Stimulated activated naive CD4-positive, alpha-beta T cell treated with Interleukin-2 at 50 U/mL for 16 hours (primary cell): Measurements from ENCODE around the gene GRIK1.
"Not testable (repeated sequence)": the region's sequence is repeated elsewhere in the genome, so short reads cannot be mapped to it uniquely, and the experiment has no call there.

Experiments used
- DNase-seq: peaks from one replicate; lab custom pipeline; 2025; lab: John Stamatoyannopoulos, UW

GRIK1 gene

DNA sequence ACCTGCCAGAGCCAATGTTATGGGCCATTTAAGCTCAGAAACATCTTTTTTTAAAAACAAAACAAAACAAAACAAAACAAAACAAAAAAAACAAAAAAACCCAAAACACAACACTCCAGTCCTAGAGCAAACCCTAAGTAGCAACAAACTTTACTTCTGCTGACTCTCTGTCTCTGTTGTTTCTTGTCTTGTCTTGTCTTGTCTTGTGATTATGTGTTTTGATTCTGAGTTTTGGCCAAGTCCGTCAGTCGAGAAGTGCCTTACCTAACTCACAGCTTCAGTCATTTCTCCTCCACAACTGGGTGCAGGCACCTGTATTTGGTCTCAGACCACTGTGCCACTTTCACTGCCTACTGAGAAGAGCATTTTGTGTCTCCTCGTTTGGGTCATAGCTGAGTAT lies 333.2 kb downstream of the GRIK1 start:
- DNase-seq: no peak

DNA sequence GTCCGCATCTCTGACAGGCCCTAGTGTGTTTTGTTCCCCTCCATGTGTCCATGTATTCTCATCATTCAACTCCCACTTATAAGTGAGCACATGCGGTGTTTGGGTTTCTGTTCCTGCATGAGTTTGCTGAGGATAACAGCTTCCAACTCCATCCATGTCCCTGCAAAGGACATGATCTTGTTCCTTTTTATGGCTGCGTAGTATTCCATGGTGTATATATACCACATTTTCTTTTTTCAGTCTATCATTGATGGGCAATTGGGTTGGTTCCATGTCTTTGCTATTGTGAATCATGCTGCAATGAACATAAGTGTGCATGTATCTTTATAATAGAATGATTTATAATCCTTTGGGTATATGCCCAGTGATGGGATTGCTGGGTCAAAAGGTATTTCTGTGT lies 334.6 kb downstream of the GRIK1 start:
- DNase-seq: not testable (repeated sequence)

DNA sequence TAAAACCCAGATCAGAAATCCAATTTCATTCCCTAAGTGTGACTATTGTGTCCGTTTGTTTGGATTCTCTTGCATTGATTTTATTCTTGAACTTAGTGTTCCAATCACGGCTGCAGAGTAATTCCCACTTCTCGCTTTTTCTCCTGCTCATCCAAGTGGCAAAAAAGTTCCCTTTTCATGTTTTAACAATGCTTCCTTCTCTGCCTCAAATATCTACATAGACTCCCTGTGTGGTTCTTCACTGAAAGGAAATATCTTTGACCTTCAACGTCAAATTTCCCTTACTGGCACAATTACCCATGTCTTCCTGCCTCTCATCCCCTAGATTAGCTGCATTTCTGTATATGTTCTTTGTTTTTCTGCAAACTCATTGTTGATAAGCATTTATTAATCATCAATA lies 335.7 kb downstream of the GRIK1 start:
- no peak for DNase-seq

DNA sequence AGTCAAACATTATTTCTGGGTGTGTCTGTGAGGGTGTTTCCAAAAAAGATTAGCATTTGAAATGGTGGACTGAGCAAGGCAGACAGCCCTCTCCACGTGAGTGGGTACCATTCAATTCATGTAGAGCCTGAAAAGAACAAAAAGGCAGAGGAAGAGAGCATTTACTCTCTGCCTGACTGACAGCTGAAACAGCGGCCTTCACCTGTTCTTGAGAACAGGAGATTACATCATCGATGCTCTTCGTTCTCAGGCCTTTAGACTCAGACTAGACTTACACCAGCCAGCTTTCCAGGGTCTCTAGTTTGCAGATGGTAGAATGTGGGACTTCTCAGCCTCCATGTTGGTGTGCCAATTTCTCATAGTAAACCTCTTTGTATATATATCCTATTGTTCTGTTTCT lies 338.7 kb downstream of the GRIK1 start:
- DNase-seq: no peak

DNA sequence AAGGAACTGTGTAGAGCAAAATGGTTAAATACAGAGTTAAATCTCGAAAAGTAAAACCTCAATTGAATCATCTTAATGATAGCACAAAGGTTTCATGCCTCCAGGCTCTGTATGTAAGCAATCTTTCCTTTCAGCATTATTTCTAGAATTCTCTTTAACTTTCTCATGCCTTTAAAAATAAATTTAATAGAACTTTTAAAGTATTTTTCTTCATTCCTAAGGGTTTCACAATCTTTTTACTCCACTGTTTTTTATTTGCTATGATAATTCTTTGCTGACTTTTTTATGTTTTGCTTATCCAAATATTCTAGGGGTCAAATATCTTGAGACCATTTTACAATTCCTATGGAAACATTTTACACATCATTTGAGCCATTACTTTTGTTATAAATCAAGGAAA lies 353.1 kb downstream of the GRIK1 start:
- no peak for DNase-seq

DNA sequence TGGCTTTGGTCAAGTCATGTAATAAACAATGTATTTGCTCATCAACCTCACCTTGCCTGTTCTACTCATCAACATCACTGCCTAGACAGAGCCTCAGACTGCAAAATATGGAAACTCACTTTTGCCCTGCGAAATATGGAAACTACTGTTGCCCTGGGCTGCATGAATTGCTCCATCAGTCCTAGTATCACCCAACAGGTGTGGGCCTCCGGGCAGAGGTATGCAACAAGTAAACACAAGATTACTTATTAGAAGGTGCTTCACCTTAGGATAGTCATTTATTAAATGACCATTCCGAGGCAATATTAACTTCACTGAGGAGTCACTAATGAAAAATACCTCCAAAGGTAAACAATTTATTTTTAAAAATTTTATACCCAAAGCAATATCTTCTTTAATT lies 354.3 kb downstream of the GRIK1 start:
- DNase-seq: no peak

DNA sequence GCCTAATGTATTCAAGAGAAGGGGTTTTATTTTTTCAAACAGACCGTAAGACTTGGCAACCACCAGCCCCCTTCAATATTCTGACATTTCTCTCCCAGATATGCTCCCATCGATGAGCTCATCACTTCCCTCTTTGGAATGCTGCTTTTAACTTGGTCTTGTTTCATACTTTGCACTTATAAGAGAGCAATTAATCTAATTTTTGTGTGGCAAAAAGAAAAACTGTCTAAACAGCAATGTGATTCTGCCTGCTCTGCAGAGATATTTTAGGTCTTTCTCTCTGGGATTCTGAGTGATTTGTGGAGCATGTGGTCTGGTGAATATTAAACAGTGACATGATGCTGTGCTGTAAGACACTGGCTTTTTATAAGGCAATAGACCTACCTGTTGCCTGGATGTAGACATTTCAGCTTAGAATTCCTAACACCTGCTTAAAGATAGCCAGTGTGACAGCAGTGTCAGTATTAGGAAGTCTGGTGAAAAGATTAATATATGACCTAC lies 356.3 kb downstream of the GRIK1 start:
- DNase-seq: no peak

DNA sequence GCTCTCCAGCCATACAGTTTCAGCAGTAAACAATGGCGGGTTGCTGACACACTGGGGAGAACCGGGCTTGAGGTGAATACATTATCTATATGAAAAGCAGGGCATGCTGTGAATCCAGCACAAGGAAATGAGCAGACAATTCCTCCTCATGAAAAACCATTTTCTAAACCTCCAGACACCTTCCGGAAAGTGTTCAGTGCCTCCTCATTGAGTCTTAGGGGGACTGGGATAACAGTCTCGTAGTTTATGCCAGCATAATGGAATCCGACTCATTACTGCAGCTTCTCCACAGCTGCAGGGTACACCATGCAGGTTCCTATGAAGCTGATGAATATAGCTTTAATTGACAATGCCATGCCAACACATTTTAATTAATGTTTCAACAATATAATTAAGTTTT lies 356.9 kb downstream of the GRIK1 start:
- no peak for DNase-seq

DNA sequence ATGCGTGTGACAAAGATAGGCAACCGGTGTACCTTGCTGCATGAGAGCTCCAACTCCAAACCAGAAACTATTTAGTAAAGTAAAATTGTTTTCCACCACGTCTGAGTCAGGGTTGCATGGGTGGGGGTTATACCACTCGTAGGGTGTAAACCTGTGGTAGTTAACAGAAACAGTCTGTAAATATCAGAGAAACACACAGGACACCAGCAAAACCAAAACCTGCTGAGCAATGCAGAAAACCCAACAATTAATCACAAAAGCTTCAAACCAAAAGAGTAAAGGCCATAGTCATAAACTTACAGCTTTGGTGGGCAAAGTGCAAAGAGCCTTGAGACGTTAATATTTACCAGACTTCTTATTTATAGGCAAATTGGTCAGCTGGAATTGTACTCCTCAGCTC lies 358.4 kb downstream of the GRIK1 start:
- no peak for DNase-seq

DNA sequence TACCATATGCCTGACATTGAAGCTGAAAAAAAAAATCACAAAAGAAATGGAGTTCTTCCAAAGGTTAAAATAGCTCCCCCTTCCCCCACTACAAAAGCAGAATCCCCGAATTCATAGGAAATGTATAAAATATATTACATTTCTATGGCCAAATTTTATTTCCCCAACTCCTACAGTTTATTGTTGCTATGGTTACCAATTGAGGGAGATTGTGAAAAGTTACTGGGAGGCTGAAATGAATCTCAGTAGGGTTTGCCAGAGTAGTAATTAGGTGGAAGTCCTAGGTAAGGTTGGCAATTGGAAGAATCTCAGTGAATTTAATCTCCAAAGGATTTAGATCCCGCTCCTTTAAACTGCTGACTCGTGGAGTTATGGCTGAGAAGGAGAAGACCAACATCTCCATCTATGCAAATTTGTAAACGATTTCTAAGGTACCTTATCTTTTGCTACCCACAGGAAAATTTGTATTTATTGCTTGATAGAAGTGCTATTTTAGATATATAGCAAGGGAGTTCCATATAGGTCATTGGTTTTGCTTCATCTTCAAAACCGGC lies 359.0 kb downstream of the GRIK1 start:
- DNase-seq: no peak

DNA sequence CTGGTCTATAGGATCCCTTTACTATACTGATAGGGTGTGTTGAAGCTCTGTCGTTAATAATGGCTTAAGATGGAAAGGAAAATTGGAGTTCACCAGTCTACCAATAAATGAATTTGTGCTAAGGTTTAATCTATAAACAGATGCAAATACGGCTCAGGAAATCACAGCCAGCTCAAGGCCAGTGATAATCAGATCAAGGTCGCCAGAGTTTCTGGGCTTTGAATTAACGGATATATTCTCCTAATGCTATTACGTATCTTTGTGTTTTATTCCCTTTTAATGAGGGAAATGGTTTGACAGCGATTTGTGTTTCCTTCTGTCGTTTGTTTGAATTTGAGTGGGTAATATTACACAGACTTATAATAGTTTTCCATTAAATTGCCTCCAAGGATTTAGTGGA lies 361.5 kb downstream of the GRIK1 start:
- no peak for DNase-seq

DNA sequence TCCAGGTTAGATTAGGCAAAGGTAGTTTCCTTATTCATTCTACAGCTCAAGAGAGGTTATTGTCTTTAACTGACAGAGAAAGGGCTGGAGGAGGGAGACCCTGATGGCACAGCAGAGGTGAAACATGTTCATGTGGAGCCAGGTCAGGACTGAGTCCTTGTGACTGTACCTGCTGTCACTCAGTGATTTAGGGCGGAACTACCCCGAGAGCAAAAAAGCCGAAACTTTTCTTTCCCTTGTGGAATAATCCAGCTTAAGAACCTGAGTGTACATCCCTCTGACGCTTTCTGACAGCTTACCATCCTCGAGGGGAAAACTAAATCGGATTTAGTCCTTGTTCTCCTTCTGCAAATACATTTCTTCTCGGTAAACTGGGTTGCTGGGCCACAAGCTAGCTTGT lies 367.8 kb downstream of the GRIK1 start:
- DNase-seq: no peak

DNA sequence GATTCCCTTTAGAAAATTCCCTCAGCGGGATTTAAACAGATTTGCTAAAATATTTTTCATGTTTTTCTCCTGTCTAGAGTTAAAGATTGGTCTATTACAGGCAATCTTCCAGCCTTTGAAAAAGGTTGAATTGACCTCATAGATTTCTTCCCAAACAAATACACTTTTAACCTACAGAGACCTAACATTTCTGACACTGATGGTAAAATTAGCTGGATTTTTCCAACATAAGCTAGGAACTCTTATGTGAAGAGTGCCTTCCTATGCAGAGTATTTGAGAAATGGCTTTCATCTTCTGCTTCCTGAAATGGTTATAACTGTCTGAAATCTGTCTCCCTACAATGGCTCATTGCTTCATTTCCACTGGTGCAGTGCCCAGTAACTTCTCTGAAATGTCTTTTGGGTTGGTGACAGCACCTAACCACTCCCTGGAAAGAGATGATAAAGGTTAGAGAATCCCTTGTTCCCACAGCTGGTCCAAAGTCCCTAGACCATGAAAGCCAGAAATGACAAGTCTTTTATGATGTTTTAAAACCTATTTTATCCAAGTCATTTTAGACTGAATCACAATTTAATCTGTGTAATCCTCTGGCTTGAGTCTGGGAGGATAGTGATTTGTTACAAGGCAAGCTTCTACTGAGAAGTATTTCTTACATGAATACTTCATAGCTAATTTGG lies 371.6 kb downstream of the GRIK1 start:
- no peak for DNase-seq

DNA sequence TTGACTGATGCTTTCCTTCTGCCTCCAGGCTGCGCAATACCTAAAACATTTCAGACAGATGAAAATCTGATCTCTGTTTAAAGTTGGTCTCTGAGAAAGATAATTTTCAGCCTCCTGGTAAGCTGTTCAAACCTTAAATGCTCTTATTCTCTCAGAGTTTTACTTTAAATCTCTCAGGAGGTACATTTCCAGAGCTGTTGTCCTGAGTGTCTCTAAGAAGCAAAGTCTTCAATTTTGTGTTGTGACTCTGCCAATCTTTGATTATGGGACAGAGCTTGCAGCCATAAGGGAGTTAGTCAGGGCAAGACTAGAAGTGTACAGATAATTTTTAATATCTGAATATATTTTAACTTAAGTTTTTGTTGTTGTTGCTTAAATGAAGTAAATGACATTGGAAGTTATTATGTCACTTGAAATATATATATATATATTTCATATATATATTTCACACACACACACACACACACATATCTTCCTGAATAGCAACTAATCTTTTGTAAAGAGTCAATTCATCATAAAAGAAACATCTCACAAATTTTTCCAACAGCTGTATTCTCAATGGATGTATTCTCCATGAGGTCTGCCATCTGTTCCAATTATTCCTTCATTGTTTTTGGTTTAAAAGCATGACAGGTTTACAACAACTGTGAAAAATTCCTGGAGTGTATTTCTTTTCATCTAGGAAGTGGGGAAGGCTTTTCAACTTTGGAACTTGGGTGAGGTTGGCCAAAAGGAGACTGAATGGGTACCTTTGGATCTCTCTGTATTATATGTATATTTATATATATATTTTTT lies 381.7 kb downstream of the GRIK1 start:
- DNase-seq: no peak

DNA sequence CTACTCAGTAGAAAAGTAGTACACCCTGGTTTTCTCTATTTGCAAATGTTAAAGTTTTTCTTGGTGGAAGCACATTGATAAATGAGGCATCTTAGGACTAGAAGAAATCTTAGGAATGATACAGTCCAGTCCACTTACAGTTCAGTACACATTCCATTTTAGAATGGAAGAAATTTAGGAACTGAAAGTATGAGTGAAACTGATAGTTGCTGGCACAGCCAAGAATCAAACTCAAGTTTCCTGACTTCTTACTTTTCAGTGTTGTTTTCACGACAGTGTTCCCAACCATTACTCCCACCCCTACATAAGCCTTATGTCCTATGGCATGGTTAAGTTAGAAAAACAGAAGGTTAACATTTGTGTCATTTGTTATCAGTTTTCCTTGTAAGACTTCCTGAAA lies 382.6 kb downstream of the GRIK1 start:
- DNase-seq: no peak

DNA sequence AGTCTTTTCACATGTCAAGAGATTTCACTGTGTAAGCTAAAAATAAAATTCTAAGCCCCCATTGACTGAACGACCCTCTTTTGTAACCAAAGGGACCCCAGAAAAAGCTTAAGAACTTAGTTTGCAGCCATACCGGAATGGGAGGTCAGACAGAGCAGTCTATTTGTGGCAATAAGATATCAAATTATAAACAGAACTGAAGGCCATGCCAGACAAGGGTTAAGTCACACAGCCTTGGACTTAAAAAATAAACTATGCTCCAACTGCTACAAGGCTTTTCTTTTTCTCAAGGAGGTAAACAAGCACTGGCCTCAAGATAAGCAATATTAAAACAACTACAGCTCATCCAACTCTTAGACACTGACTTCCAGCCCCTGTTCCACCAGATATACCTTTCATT lies 384.2 kb downstream of the GRIK1 start:
- no peak for DNase-seq

DNA sequence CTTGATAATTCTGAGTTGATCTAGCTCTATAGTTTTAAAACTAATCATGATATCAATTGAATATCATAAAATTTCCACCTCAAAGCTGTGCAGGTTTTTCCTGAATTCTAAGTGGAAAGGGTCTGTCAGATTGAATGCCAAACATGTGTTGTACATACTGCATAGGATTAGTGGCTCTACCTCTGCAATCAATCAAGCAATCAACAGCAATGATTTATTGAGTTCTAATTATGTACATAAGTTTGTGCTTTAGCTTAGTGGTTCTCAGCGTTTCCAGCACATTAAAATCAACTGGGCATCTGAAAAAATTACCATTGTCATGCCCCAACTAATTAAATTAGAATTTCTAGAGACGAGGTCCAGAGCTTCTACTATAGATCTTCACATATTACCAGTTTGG lies 389.6 kb downstream of the GRIK1 start:
- DNase-seq: no peak

DNA sequence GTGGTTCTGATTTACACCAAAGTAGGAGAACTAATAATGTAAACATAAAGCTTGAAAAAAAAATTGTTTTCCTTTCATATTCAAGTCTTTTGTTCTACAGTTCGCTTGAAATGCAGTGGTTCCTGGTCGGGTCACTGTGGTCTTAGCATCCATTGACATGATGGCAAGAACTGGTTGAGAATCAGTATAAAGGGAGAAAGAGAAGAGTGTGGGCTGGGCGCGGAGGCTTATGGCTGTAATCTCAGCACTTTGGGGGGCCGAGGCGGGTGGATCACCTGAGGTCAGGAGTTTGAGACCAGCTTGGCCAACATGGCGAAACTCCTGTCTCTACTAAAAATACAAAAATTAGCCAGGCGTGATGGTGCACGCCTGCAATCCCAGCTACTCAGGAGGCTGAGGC lies 390.2 kb downstream of the GRIK1 start:
- no peak for DNase-seq

DNA sequence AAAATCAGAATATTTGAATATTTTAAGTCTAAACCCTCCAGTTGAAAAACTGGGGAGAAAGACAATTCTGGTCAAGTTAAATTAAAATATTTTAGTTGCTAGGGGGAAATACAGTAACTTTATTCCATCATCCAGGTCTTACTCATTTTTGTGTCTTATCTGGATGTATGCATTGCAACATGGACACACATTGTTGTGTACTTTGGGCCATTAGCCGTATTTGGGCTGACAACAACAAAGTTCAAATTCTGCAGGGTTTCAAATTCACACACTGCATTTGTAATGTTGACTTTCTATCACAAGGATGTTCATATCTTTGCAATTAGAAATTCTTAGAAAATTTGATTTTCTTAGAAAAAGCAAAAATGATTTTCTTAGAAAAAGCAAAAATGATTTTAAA lies 391.8 kb downstream of the GRIK1 start:
- DNase-seq: no peak

DNA sequence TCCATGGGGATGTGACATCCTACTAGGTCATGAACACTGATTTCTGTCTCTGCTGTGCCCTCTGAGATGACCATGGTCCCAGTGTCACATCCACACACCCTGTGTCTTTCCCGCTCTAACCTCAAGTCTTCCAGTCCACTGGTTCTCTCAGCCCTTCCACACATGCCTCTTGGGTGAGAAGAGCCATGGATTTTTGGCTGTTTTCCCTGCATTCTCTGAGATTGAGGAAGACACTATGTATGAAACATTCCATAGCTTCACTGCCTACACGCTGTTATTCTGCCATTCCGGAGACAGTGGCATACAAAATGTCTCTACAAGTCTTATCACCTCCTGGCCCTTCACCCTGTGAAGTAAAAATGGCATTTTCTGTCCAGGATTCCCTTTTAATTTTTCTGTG lies 393.7 kb downstream of the GRIK1 start:
- no peak for DNase-seq

DNA sequence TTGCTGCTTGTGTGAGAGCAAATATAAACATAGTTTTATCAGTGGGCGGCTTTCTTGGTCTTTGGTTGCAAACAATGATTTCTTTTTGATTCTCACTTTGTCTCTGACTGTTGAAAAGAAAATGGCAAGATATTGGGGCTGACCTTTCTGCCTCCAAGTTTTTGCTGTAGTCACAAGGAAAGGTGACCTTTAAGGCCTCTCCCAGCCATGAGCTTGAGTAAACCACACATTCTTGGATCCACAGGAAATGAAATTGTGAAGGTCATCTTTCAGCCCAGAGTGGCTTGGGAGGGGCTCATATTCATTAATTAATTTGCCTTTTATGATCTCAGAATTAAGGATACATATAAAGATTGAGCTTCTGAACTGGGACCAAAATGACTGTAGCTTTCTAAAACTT lies 399.5 kb downstream of the GRIK1 start:
- DNase-seq: no peak

DNA sequence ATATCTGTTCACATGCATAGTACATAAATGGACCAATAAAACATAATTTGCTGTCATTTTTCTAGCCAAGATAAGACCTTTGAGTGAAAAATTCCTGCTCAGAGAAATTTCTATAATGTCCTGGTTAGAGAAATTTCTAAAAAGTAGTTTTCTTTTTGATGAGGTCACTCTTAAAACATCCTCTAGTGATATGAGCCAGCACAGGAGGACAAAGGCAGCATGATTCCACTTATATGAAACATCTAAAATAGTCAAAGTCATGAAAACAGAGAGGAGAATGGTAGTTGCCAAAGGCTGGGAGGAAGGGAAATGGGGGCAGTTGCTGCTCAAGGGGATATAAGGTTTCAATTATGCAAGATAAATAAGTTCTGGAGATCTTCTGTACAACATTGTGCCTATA lies 401.7 kb downstream of the GRIK1 start:
- DNase-seq: no peak

DNA sequence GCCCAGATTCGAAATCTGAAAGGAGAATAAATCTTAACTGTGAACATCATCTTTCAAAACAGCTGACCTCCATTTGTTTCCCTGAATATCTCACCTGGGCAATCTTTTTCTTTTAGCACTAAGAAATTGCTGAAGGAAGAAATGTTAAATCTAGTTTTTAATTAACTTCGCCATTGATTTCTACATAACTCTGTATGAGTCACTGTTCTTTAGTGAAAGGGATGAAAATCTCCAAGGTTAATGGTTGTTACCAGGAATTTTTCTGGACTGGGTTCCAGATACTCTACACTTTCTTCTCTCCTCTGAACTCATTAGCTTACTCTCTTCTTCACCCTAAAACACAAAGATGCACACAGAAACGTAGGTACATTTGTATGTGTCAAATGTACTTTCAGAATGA lies 405.3 kb downstream of the GRIK1 start:
- no peak for DNase-seq
